CD4-positive, alpha-beta T cell treated with Interleukin-10 for 1 hour (primary cell): Measurements from ENCODE around the gene OBP2B.
A peak's percentile ranks its signal among the peaks of the same experiment; 100 is the strongest.
"Not testable (repeated sequence)": the region's sequence is repeated elsewhere in the genome, so short reads cannot be mapped to it uniquely, and the experiment has no call there.

Experiments
- DNase-seq: peaks from one replicate; pipeline ENCODE4 v3.0.0-alpha.2; 2020

The OBP2B gene

DNA sequence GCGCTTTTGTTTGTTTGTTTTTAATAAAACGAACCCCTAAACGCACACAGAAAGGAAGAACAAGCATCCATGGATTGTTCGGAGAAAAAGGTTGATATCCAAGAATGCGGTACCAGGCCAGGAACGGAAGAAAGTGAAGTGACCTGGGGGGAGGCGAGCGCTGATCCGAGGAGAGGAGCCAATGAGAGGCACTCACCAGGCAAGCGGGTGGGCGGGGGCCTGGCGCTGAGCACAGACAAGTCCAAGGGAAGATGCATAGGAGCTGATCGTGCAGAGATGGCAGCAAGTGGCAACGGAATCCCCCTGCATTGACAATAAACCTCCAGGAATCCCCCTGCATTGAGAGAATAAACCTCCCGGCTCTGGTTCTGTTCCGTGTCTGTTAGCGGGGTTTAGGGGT is 8.4 kb downstream of the OBP2B start:
- DNase-seq, result no peak

DNA sequence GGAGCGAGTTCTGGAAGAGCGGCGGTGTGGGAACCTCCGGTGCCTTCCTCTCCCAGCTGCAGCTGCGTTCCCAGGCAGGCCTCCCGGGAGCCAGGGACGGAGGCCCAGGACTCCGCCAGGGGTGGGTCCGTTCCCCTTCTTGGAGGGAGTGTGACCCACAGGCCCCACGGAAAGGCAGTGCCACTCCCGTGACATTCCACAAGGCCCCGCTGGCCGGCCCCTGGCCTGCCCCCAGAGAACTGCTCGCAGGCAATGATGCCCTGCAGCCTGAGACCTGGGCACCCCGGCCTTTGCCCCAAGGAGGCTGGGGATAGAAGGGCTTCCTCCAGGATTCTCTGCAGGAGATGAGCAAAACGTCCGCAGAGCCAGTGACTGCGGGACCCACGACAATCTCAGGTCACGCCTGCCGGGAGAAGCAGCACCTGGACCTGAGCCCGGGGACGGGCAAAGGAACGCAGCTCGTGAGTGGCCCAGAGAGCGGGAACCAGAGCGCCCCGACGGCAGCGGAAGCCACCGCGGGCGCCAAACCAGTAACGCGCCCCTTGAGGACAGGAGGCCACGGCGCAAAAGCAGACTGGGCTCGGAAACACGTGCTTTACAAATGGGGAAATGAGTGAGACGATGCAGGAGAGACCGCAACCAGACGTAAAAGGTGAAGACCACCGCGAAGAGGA is 9.3 kb downstream of the OBP2B start:
- DNase-seq, result peak; percentile 55

DNA sequence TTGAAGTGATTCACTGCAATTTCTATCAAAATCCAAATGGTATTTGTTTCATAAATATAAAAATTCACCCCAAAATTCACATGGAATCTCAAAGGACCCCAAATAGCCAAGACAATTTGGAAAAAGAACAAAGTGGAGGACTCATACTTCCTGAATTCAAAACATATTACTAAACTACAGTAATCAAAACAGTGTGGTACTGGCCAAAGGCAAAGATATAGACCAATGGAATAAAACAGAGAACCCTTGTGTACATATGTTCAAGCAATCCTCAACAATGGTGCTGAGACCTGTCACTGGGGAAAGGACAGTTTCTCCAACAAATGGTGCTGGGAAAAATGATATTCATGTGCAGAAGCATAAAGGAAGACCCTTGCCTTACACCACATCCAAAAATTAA is 14.0 kb downstream of the OBP2B start:
- no peak for DNase-seq

DNA sequence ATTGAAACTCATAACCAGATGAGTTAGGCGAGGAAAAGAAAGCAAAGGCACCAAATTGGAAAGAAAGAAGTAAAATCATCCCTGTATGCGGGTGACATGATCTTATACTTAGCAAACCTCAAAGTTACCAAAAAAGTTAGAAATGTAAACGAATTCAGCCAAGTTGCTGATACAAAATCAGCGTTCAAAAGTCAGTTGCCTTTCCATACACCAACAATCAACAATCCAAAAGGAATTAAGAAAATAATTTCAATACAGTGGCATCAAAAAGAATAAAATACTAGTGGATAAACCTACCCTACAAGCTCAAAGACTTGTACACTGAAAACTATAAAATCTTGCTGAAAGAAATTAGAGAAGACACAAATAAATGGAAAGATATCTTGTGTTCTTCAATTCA is 14.5 kb downstream of the OBP2B start:
- no peak for DNase-seq

DNA sequence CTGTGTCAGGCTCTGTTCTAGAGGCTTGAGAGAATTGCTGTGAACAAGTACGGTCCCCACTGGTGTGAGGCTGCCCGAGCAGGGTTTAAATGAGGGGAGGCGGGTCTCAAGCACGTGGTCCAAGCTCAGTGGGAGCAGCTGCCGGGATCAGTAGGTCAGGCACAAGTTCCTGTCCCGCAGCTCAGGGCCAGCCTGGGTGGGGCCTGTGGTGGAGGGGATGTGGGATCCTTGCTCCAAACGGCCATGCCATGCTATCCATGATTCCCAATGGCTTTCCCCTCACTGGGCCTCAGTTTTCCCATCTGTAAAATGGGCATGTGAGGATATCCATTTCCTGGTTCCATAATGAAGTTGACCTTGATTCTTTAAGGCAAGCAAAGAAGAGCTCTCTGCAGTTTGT is 17.1 kb downstream of the OBP2B start:
- no peak for DNase-seq

DNA sequence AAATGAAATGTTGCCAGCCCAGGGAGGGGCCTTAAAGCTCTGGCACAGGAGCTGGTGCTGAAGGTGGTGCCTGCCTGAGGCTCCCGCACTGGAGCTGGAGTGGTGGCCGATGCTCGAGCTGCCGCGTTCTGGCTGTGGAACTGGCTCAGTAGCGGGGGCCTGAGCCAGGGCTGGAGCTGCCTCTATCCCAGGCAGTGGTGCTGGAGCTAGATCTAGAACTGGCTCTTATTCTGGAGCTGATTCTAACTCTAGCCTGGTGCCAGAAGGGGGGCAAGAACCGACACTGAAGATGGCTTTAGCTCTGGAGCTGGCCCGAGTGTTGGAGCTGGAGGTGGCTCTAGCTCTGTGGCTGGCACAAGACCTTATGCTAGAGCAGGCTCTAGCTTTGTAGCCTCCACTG is 19.2 kb downstream of the OBP2B start:
- DNase-seq, result no peak

DNA sequence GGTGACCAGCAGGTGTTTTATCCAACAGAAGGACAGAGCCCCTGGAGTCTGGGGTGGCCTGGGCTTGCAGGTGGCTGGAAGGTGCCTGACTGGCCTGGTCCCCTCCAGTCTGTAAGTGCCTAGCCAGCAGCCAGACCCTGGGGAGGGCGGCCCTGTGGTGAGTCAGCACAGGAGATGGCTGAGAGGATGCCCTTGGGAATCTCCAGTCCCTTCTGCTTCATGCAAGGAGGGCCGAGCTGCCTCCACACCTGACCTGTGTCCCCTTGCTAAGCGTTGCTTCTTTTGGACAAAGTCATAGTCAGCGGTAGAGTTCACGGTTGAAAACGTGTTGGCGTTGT is 20.2 kb downstream of the OBP2B start:
- DNase-seq, result no peak

DNA sequence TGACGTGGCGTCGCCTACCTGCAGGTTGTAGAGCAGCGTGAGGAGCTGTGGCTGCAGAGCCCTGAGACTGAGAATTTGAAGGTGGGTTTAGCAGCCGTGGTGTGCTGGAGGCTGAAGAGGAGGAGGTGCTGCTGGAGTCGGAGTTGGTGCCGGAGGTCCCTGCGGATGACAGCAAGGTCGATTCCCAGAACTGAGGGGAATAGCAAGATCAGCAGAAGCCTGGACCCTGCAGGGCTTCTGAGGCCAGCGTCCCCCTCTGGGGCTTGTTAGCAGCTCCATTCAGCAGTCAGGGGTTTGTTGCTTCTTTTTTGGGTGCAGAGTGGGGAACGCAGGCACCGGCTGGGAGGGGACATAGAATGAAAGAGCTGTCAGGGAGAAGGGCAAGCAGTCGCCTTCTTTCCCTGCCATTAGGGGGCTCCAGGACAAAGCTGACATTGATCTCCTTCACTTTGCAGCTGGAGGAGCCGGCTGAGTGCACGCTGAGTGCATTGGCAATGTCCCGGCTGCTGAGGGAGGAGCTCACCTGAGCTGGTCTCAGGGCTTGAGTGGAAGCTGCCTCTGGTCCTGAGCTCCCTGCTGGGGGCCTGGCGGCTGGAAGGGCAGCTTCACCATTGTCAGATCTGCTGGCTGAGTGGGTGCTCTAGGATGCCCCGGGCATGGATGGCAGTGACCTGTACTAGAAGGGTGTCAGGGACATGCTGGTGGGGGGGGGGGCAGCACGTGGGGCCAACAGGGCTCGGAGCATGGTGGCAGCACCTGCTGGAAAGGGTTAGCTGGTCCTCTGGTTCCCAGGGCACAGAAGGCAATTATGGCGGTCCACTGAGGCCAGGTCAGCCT is 20.8 kb downstream of the OBP2B start:
- DNase-seq, result no peak

DNA sequence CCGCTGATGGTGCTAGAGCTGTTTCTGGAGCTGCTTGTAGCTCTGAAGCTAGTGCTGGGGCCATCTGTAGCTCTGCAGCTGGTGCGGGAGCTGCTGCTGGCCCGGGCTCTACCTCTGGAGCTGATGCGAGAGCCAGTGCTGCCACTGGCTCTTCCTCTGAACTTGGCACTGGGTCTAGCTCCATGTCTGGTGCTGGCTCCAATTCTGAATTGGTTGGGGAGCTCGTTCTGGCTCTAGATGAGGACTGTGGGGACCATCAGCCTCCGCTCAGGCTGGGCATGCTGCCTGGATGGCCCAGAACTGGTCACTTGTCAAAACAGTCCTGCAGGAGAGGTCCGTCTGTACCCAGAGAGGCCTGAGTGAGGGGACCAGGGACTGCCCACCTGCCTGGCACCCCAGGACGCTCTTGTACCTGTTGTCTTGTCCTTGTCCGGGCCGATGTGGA is 21.5 kb downstream of the OBP2B start:
- no peak for DNase-seq

DNA sequence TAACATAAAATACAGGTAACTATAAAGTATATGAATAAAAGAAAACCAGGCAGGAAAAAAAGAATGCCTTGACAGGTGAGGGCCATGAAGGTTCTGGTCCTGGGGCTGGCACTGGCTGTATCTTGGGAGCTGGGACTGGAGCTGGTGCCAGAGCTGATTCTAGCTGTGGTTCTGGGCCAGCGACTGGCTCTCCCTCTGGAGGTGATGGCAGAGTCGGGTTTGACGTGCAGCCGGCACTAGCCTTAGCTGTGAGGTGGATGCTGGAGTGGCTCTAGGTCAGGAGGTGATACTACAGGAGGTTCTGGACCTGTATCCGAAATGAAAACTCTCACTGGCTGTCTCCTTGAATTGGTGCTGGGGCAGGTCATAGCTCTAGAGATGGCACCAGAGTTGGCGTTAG is 22.3 kb downstream of the OBP2B start:
- no peak for DNase-seq

DNA sequence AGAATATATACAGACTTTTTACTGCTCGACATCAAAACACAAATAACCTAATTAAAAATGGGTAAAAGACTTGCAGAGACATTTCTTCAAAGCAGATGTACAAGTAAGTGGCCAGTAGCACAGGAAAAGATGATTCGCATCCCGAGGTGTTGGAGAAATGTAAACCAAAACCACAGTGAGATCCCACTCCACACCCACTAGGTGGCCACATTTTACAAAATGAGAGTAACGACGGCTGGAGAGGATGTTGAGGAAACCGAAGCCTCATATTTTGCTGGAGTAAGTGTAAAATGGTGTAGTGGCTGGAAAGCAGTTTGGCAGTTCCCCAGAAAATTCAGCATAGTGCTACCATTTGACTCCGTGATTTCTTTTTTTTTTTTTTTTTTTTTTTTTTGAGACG is 24.1 kb downstream of the OBP2B start:
- peak; percentile 56 for DNase-seq

DNA sequence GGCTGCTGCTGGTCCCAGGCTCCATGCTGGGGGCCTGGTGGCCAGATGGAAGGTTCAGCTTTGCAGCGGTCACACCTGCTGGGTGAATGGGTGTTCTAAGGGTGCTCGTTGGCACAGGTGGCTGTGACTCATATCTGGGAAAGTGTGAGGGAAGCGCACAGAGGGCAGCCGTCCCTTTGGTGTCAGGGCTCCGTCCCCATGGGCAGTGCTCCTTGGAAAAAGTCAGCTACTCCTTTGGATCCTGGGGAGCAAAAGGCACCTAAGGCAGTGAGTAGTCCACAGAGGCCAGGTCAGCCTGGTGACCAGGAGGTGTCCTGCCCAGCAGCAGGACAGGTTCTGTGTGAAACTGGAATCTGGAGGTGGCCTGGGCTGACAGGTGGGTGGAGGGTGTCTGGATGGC is 26.9 kb downstream of the OBP2B start:
- no peak for DNase-seq

DNA sequence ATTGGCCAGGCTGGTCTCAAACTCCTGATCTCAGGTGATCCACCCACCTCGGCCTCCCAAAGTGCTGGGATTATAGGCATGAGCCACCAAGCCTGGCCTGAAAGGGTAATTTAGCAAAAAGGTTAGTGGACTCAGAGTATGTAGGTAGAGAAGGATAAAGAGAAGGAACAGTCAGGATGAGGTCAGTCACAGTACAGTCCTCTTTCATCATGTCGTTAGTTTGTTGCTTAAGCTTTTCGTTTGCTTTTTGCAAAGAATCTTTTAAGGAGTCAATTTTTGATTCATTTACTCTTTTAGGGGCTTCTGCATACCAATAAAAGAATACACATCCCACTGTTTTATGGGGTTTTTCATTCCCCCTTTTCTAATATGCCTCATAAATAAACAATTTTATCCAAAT is 27.5 kb downstream of the OBP2B start:
- no peak for DNase-seq

DNA sequence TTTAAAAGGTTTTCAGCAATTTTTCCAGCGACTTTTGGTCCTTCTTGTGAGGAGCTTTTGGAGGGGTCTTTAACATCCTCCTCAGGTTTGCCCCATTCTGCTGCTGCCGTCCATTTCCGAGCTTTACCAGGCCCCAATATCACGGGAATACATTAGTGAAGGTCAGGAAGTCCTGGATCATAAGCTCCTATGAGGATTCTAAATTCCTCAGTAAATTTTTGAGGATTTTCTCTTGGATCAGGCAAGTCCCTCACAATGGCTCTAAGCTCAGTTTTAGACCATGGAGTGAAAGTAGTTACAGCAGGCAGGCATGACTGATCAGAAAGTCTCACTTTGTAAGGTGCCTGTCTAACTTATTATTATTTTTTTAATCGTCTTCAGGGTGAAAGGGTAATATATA is 28.1 kb downstream of the OBP2B start:
- no peak for DNase-seq

DNA sequence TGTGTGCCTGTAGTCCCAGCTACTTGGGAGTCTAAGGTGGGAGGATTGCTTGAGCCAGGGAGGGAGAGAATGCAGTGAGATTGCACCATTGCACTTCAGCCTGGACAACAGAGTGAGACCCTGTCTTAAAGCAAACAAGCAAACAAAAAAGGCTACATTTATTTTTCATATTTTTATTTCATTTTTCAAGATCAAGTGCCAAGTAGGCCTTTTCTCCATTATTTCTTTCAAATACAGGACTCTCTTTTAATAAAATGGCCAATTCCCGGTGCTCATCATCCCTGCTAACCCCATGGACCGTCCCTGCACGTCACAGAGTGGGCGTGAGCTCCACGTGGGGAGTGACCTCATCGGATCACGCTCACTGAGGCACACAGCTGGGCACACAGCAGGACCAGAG is 36.0 kb downstream of the OBP2B start:
- no peak for DNase-seq

DNA sequence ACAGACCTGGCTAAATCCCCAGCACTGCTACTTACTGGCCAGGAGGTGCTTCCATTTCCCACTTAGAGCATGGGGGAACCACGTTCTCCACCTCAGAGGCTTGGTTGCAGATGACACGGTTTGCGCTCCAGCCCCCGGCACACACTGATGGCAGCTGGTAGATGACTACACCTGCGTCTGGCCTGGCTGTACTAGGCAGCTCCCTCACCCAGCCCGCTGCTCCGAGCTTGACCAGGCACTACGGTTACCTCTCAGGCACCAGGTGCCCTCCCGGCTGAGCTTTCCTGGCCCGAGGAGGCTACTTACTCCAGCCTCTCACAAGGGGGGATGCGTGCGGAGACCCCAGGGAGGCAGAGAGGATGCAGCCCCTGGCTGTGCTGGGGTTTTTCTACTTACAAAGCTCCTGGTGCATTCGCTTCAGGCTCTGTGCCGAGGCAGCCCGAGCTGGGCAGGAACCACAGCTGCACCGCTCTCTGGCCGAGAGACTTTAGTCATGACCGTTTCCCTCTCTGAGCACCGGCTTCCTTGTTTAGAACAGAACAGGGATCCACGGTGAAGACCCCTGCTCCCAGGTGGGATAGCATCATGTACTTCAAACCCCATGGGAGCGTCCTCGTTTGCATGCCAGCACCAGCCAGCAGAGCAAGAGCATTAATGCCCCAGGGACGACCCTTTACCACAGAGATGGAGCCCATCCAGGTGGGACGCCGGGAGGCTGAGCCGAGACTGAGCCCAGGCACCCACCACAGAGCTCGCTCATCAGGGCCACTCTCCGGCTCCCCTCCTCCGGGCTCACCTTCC is 37.7 kb downstream of the OBP2B start:
- DNase-seq, result no peak

DNA sequence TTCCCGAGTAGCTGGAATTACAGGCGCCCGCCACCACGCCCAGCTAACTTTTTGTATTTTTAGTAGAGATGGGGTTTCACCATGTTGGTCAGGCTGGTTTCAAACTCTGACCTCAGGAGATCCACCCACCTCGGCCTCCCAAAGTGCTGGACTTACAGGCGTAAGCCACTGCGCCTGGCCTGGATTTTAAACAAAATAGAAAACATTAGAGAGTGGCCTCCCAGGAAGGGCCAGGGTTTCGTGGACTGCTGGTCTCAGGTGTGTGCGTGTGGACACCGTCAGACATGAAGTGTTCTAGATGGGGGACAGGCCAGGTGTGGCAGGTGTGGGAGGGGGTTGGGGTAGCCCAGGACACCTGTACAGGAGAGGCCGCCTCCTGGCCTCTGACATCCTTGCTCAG is 38.3 kb downstream of the OBP2B start:
- DNase-seq, result no peak

DNA sequence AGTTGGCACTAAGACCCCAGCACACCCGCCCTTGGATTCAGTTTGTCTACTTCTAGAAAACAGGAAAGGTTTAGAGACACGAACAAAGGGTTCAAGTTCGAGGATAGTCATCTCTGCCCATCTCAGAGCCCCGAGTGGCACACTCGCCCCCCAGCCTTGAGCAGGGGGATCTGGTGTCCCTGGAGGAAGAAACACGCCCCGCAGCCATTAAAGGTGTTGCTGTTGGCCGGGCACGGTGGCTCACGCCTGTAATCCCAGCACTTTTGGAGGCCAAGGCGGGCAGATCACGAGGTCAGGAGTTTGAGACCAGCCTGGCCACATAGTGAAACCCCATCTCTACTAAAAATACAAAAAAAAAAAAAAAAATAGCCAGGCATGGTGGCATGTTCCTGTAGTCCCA is 39.4 kb downstream of the OBP2B start:
- not testable (repeated sequence) for DNase-seq

DNA sequence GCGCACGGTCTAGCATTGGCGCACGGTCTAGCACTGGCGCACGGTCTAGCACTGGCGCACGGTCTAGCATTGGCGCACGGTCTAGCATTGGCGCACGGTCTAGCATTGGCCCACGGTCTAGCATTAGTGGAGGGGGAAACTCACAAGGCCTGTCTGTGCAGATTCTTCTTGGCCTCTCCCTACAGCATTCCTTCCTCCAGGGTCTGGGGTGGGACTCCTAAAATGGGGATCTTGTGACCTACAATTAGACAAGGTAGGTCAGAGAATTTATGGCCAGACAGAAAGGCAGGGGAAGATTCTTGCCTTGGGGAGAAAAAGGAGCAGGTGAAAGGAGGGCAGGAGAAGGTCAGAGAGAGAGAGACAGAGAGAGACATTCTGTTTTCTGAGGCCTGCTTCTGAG is 39.9 kb downstream of the OBP2B start:
- DNase-seq, result no peak

DNA sequence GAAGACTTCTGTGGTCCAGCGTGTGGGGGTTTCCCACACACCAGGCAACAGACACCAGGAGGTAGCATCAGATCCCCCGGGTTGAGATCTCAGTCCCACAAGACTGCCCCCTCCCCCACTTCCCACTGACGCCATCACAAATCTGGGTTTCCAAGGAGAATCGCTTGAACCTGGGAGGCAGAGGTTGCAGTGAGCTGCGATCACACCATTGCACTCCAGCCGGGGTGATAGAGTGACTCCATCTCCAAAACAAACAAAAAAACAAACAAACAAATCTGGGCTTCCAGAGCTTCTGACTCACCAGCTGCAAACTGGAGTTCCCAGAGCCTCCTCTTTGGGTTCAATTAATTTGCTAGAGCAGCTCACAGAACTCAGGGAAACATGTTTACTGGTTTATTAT is 40.6 kb downstream of the OBP2B start:
- DNase-seq, result no peak

DNA sequence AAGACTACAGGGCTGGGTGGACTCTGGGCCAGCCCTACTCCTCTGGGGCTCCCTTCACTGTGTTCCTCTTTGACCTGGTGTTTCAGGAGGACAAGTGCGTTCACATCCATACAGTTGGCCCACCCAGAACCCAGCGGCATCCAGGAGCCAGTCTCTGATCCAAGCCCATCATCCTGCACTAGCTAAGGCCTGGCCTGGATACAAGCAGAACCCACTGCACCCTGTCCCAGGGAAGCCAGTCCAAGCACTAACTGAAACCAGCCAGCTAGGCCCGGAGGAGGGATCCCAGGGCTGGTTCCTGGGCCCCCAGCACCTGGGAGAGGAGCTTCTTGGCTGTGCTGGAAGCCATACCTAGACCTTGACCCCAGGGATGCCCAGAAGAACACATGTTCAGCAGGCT is 41.3 kb downstream of the OBP2B start:
- no peak for DNase-seq

DNA sequence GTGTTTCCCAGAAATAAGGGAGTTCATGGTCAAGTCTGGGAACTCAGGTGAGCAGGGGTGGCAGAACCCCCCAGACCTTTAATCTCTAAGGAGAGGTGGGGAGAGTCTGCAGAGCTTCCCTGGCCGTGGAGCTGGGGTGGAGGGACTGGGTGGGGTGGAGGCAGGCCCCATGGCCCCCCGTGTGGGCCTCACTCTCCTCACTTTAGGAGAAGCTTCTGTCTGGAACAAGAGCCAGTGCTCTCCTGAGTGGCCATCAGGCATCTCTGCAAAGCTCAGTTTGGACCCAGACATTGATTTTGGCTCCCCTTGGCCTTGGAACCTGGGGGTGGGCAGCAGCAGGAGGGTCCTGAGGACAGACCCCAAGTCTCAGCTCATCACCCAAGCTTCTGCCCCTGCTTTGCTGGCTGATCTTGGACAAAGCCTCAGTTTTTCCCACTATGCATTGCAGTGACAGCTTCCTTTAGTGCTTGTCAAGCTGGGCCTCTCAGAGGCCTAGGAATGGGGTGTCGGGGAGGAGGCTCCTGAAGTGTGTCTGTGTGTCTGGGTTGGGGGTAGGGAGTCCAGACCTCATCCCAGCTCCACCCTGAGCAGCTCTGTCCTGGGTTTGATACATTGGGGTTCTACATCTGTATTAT is 41.8 kb downstream of the OBP2B start:
- no peak for DNase-seq

DNA sequence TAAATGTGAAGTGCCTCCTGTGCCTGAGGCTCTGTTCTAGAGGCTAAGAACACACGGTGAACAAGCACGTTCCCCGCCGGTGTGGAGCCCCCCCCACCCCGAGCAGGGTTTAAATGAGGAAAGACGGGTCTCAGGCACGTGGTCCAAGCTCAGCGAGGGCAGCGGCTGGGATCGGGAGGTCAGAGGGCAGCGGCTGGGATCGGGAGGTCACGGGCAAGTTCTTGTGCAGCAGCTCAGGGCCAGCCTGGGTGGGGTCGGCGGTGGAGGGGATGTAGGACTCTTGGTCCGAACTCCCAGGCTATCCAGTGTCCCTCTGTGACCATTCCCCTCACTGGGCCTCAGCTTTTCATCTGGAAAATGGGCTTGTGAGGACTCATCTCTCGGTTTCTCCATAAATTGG is 42.7 kb downstream of the OBP2B start:
- DNase-seq, result no peak

DNA sequence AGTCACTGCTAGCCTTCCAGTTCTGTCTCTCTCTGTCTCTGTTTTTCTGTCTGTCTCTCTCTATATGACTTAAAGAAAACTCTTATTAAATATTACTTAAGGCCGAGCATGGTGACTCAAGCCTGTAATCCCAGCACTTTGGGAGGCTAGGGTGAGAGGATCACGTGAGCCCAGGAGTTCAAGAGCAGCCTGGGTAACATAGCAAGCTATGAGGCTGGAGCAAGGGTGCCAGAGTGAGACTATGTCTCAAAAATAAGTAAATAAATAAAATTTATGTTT is 43.7 kb downstream of the OBP2B start:
- DNase-seq, result no peak
